H9 (cell line): ENCODE measurements around the gene CETN1. TPM values are rescaled to one million over a fixed set of nuclear protein-coding genes. Genes with fewer than 3 reads are reported as not detected.

Experiments
- DNase-seq: peaks from one replicate; pipeline ENCODE4 v3.0.0-alpha.2; 2017
- H2AFZ ChIP-seq: one replicate; pipeline ENCODE4 v1.6.1; 2013; ENCODE audit warnings: mild to moderate bottlenecking, low read length, control low read depth, moderate library complexity
- H2AK5ac ChIP-seq: 2 replicates; pipeline ENCODE4 v1.6.1; 2013; ENCODE audit warnings: low read length, control low read depth, mixed read lengths; ENCODE audit not compliant: insufficient read length
- H2BK120ac ChIP-seq: one replicate; pipeline ENCODE4 v1.6.1; 2013; ENCODE audit warnings: low read depth, mild to moderate bottlenecking, low read length, control low read depth, inconsistent platforms; ENCODE audit not compliant: poor library complexity, severe bottlenecking
- H2BK12ac ChIP-seq: 2 replicates; pipeline ENCODE4 v1.6.1; 2013; ENCODE audit warnings: low read length, control low read depth, mixed read lengths, low read depth; ENCODE audit not compliant: insufficient read length
- H2BK15ac ChIP-seq: 2 replicates; pipeline ENCODE4 v1.6.1; 2013; ENCODE audit warnings: low read depth, low read length, control low read depth
- H2BK20ac ChIP-seq: one replicate; pipeline ENCODE4 v1.6.1; 2013; ENCODE audit warnings: low read depth, mild to moderate bottlenecking, low read length, control low read depth, inconsistent platforms; ENCODE audit not compliant: poor library complexity, severe bottlenecking
- H2BK5ac ChIP-seq: 2 replicates; pipeline ENCODE4 v1.6.1; 2013; ENCODE audit warnings: low read length, control low read depth, mixed read lengths; ENCODE audit not compliant: insufficient read length
- H3K14ac ChIP-seq: 2 replicates; pipeline ENCODE4 v1.6.1; 2013; ENCODE audit warnings: low read length, control low read depth; ENCODE audit not compliant: insufficient read depth
- H3K18ac ChIP-seq: 2 replicates; pipeline ENCODE4 v1.6.1; 2013; ENCODE audit warnings: low read depth, mild to moderate bottlenecking, mixed read lengths, low read length, control low read depth; ENCODE audit not compliant: insufficient read length
- H3K23ac ChIP-seq: 2 replicates; pipeline ENCODE4 v1.6.1; 2013; ENCODE audit warnings: low read length, control low read depth, mixed read lengths, low read depth; ENCODE audit not compliant: insufficient read length
- H3K23me2 ChIP-seq: 2 replicates; pipeline ENCODE4 v1.6.1; 2013; ENCODE audit warnings: low read depth, mild to moderate bottlenecking, mixed read lengths, low read length, control low read depth; ENCODE audit not compliant: insufficient read length, poor library complexity, severe bottlenecking
- H3K27ac ChIP-seq: 2 replicates; pipeline ENCODE4 v1.5.1; 2013; ENCODE audit warnings: low read length, control low read depth, mixed read lengths, low read depth; ENCODE audit not compliant: insufficient read length
- H3K27me3 ChIP-seq: 2 replicates; pipeline ENCODE4 v1.6.1; 2013; ENCODE audit warnings: low read length, control low read depth, inconsistent platforms; ENCODE audit not compliant: insufficient read depth
- H3K4ac ChIP-seq: 2 replicates; pipeline ENCODE4 v1.6.1; 2013; ENCODE audit warnings: low read depth, mild to moderate bottlenecking, control low read depth, inconsistent platforms, low read length, moderate library complexity
- H3K4me1 ChIP-seq: 2 replicates; pipeline ENCODE4 v1.6.1; 2013; ENCODE audit warnings: low read length, control low read depth, inconsistent platforms; ENCODE audit not compliant: insufficient read depth
- H3K4me2 ChIP-seq: 2 replicates; pipeline ENCODE4 v1.6.1; 2013; ENCODE audit warnings: low read length, control low read depth, mixed read lengths; ENCODE audit not compliant: insufficient read length, insufficient read depth
- H3K56ac ChIP-seq: 2 replicates; pipeline ENCODE4 v1.6.1; 2013; ENCODE audit warnings: low read depth, mild to moderate bottlenecking, mixed read lengths, low read length, control low read depth; ENCODE audit not compliant: insufficient read length
- H3K79me1 ChIP-seq: 2 replicates; pipeline ENCODE4 v1.6.1; 2013; ENCODE audit warnings: low read depth, mild to moderate bottlenecking, moderate library complexity, low read length, control low read depth, inconsistent platforms; ENCODE audit not compliant: insufficient read depth, poor library complexity, severe bottlenecking
- H3K79me2 ChIP-seq: 2 replicates; pipeline ENCODE4 v1.6.1; 2013; ENCODE audit warnings: low read length, control low read depth, inconsistent platforms; ENCODE audit not compliant: insufficient read depth
- H3K9ac ChIP-seq: 2 replicates; pipeline ENCODE4 v1.6.1; 2013; ENCODE audit warnings: low read length, control low read depth, mixed read lengths; ENCODE audit not compliant: insufficient read length; ENCODE audit errors: extremely low read depth
- H3K9me3 ChIP-seq: one replicate; pipeline ENCODE4 v1.6.1; 2013; ENCODE audit warnings: low read depth, low read length, inconsistent platforms; ENCODE audit not compliant: control insufficient read depth
- H3T11ph ChIP-seq: one replicate; pipeline ENCODE4 v1.6.1; 2013; ENCODE audit warnings: mild to moderate bottlenecking, low read length, control low read depth, inconsistent platforms
- H4K20me1 ChIP-seq: one replicate; pipeline ENCODE4 v1.6.1; 2013; ENCODE audit not compliant: control insufficient read depth, insufficient read length, insufficient read depth
- H4K5ac ChIP-seq: 2 replicates; pipeline ENCODE4 v1.6.1; 2013; ENCODE audit warnings: low read depth, mild to moderate bottlenecking, mixed read lengths, low read length, control low read depth; ENCODE audit not compliant: insufficient read length
- H4K8ac ChIP-seq: replicated peaks from 2 replicates; pipeline ENCODE4 v1.6.1; 2013; ENCODE audit warnings: low read length, control low read depth, mixed read lengths, low read depth; ENCODE audit not compliant: insufficient read length
- H4K91ac ChIP-seq: 2 replicates; pipeline ENCODE4 v1.6.1; 2013; ENCODE audit warnings: low read depth, mild to moderate bottlenecking, moderate library complexity, mixed read lengths, low read length, control low read depth; ENCODE audit not compliant: insufficient read length
- H3K27ac Mint-ChIP-seq, 3 experiments: 2 replicates in 2 of 3; 3 replicates in 1 of 3; pipeline ENCODE4 v1.8.0; 2020 to 2021; ENCODE audit warnings: mixed read lengths in 3 of 3, mild to moderate bottlenecking in 1 of 3, moderate library complexity in 1 of 3
- H3K27me3 Mint-ChIP-seq: 2 replicates; pipeline ENCODE4 v1.8.0; 2021; ENCODE audit warnings: low read depth, mild to moderate bottlenecking, moderate library complexity, mixed read lengths
- H3K36me3 Mint-ChIP-seq, 3 experiments: 2 replicates in 2 of 3; 3 replicates in 1 of 3; pipeline ENCODE4 v1.8.0; 2020 to 2021; ENCODE audit warnings: low read depth in 3 of 3, mixed read lengths in 3 of 3; ENCODE audit not compliant: insufficient read depth in 1 of 3
- H3K4me1 Mint-ChIP-seq, 2 experiments: 2 replicates each; pipeline ENCODE4 v1.8.0; 2020; ENCODE audit warnings: mixed read lengths in 2 of 2
- H3K4me3 Mint-ChIP-seq, 2 experiments: 2 replicates in 1 of 2; 3 replicates in 1 of 2; pipeline ENCODE4 v1.8.0; 2020 to 2021; ENCODE audit warnings: mild to moderate bottlenecking in 2 of 2, mixed read lengths in 2 of 2, moderate library complexity in 1 of 2
- H3K9me3 Mint-ChIP-seq, 2 experiments: 2 replicates in 1 of 2; 3 replicates in 1 of 2; pipeline ENCODE4 v1.8.0; 2020; ENCODE audit warnings: mild to moderate bottlenecking in 2 of 2, mixed read lengths in 2 of 2, moderate library complexity in 1 of 2
- WGBS: extraction: QIAGEN DNeasy Blood & Tissue Kit; methylation state at CpG from one replicate; pipeline ENCODE4 v1.1.7; 2013; ENCODE audit warnings: missing lambda C conversion rate, low lambda C conversion rate, mixed read lengths; ENCODE audit not compliant: insufficient read length; ENCODE audit errors: extremely low coverage; 5-methylcytosine and 5-hydroxymethylcytosine counted together
- total RNA-seq: library from RNA; stranded (reverse); gene quantifications from 2 replicates; pipeline ENCODE4 v1.2.1, GENCODE V29; 2021
- TF ChIP-seq, protein P1 (sequence below): fragments of 200-600 bp; sonication (generic); conservative IDR thresholded peaks from 3 replicates; pipeline ENCODE4 v1.8.0; 2021; ENCODE audit warnings: antibody characterized with exemption, mild to moderate bottlenecking

CETN1 gene
- total RNA-seq, 1 experiment from 2014 or later: not detected

DNA sequence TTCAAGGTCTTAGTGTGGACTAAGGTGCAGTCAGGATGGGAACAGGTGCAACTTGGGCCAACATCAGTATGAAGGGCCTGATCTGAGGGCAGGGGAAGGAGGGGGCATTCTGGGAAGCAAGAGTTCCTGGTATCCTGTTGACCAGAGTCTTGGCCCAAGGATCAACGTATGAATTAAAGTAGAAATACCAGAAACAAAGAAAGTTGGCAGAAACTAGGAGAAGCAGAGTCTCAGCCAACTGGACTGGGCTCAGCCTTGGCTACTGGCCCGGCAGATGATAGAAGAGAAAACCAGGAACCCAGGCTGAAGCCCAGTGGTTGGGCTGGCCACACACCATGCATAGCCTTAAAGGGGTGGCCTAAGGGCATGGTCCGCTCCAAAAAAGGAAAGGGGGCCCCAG, 2.3 kb downstream of the CETN1 start:
- H4K20me1 ChIP-seq: no peaks in the 10 kb centered on the region
- H3K23me2 ChIP-seq: peaks cover 3% of the 10 kb centered on the region
- H3K27ac Mint-ChIP-seq: no peak overlapping the region
- H3K14ac ChIP-seq: no peak overlapping the region
- no peak overlapping the region for H3K23ac ChIP-seq
- H2BK20ac ChIP-seq: no peak overlapping the region
- no peak overlapping the region for H2BK5ac ChIP-seq
- no peak overlapping the region for H4K8ac ChIP-seq
- no peak overlapping the region for H3K56ac ChIP-seq
- TF ChIP-seq, protein P1, sequence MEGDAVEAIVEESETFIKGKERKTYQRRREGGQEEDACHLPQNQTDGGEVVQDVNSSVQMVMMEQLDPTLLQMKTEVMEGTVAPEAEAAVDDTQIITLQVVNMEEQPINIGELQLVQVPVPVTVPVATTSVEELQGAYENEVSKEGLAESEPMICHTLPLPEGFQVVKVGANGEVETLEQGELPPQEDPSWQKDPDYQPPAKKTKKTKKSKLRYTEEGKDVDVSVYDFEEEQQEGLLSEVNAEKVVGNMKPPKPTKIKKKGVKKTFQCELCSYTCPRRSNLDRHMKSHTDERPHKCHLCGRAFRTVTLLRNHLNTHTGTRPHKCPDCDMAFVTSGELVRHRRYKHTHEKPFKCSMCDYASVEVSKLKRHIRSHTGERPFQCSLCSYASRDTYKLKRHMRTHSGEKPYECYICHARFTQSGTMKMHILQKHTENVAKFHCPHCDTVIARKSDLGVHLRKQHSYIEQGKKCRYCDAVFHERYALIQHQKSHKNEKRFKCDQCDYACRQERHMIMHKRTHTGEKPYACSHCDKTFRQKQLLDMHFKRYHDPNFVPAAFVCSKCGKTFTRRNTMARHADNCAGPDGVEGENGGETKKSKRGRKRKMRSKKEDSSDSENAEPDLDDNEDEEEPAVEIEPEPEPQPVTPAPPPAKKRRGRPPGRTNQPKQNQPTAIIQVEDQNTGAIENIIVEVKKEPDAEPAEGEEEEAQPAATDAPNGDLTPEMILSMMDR: no peak
- no peak overlapping the region for H4K91ac ChIP-seq
- H2AFZ ChIP-seq: no peak overlapping the region
- H3K9me3 Mint-ChIP-seq: peaks cover 6 to 19% of the 10 kb centered on the region in 2 experiments; a peak in 3 of 5 replicates
- H2BK120ac ChIP-seq: no peak overlapping the region
- DNase-seq: no peak
- no peak overlapping the region for H3T11ph ChIP-seq
- no peak overlapping the region for H3K4me3 Mint-ChIP-seq
- H3K9ac ChIP-seq: no peak overlapping the region
- no peak overlapping the region for H2BK15ac ChIP-seq
- H3K79me1 ChIP-seq: no peaks in the 10 kb centered on the region
- H2AK5ac ChIP-seq: no peak overlapping the region
- H3K4me1 ChIP-seq: no peaks in the 10 kb centered on the region
- H3K27me3 ChIP-seq: no peaks in the 10 kb centered on the region; the same call in 1 of the 2 replicates
- no peaks in the 10 kb centered on the region for H3K79me2 ChIP-seq
- no peak overlapping the region for H3K27ac ChIP-seq
- no peak overlapping the region for H4K5ac ChIP-seq
- H3K4ac ChIP-seq: no peak overlapping the region
- no peak overlapping the region for H2BK12ac ChIP-seq
- peaks cover 2% of the 10 kb centered on the region for H3K27me3 Mint-ChIP-seq
- peaks cover 10 to 12% of the 10 kb centered on the region in 2 experiments for H3K4me1 Mint-ChIP-seq
- H3K18ac ChIP-seq: no peak overlapping the region
- no peaks in the 10 kb centered on the region for H3K9me3 ChIP-seq
- WGBS: no CpG with 5 or more reads among the region's 3 CpGs
- H3K4me2 ChIP-seq: no peak overlapping the region
- H3K36me3 Mint-ChIP-seq: peaks cover 2 to 5% (median 4%) of the 10 kb centered on the region in 3 experiments; a peak in 2 of 7 replicates
